Measurements from ENCODE around the gene PARM1.
A peak's percentile ranks its signal among the peaks of the same experiment; 100 is the strongest.

PARM1 gene

DNA sequence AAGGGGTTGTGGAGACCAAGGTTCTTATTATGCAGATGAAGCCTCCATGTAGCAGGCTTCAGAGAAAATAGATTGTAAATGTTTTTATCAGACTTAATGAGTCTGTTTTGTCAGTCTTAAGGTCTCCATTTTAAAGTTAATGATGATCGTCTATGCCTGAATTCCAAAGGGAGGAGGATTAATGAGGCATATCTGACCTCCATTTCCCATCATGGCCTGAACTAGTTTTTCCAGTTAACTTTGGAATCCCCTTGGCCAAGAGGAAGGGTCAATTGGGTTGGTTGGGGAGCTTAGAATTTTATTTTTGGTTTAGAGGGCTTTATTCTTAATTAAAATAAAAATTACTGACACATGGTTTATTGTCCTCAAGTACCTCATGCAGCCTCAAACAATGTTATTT, 6.9 kb upstream of the PARM1 start:
- TF ChIP-seq, protein P1, sequence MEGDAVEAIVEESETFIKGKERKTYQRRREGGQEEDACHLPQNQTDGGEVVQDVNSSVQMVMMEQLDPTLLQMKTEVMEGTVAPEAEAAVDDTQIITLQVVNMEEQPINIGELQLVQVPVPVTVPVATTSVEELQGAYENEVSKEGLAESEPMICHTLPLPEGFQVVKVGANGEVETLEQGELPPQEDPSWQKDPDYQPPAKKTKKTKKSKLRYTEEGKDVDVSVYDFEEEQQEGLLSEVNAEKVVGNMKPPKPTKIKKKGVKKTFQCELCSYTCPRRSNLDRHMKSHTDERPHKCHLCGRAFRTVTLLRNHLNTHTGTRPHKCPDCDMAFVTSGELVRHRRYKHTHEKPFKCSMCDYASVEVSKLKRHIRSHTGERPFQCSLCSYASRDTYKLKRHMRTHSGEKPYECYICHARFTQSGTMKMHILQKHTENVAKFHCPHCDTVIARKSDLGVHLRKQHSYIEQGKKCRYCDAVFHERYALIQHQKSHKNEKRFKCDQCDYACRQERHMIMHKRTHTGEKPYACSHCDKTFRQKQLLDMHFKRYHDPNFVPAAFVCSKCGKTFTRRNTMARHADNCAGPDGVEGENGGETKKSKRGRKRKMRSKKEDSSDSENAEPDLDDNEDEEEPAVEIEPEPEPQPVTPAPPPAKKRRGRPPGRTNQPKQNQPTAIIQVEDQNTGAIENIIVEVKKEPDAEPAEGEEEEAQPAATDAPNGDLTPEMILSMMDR (IDR thresholded peaks at IDR 0.05; ENCODE audit: low read depth, low read length, missing control alignments), result no peak
- DNase-seq (ENCODE audit: extremely low read depth, low read depth), result no peak
- H3K4me3 ChIP-seq (replicated peaks; ENCODE audit: low read depth, low read length), result no peak overlapping the region

DNA sequence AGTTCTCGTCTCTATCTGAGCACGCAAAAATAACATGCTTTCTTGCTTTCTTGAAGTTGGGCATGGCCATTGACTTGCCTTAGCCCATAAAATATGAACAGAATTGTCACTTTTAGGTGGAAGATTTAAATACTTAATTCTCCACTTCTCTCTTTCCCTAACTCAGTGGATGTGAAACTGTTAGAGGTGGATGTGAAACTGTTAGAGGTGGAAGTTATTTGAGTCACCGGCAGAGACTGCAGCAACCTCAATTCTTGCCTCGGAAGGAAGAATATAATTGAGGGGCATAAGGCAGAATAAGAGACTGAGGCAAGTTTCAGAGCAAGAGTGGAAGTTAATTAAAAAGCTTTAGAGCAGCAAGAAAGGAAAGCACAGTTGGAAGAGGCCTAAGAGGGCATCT, 2.8 kb upstream of the PARM1 start:
- H3K4me3 ChIP-seq (replicated peaks; ENCODE audit: low read depth, low read length), result no peak overlapping the region
- DNase-seq (ENCODE audit: extremely low read depth, low read depth), result no peak
- TF ChIP-seq, protein P1 (IDR thresholded peaks at IDR 0.05; ENCODE audit: low read depth, low read length, missing control alignments), result no peak

DNA sequence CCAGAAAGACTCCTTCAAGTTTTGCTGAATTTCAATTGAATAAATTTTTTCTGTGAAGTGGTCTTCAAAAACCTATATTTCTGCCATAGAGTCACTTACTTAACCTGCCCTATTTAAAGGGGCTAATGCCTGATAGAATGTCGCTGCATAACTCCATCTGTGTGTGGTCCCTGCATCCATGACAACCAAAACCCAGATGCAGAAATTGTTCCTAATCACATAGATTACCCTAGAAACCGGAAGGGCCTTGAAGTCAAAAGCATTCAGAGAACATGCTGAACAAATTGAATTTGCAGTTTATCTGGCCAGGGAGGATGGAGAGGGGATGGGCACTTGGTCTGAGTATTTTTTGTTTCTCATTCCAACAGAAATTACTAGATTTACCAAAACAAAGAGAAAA, 1.5 kb upstream of the PARM1 start:
- H3K4me3 ChIP-seq (replicated peaks; ENCODE audit: low read depth, low read length), result no peak overlapping the region
- TF ChIP-seq, protein P1 (IDR thresholded peaks at IDR 0.05; ENCODE audit: low read depth, low read length, missing control alignments), result no peak
- DNase-seq (ENCODE audit: extremely low read depth, low read depth), result no peak

DNA sequence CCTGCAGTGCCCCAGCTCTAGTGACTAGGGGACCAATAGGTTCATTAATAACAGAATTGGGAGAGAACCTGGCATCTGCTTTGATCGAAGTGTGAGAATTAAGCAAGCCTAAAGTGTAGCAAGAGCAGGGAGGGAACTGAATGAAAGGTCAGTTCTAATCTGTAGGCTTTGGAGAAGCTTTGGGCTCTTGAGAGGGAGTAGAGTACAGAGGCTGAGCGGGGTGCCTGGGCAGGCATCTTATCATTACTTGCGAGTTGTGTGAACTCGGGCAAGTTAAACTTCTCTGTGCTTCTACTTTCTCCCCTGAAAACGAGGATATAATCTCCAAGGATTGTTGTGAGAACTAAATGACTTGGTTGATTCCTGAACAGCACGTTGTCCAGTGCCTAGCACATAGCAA, 906 bp upstream of the PARM1 start:
- H3K4me3 ChIP-seq (replicated peaks; ENCODE audit: low read depth, low read length), result no peak overlapping the region
- DNase-seq (ENCODE audit: extremely low read depth, low read depth), result no peak
- TF ChIP-seq, protein P1 (IDR thresholded peaks at IDR 0.05; ENCODE audit: low read depth, low read length, missing control alignments), result no peak

DNA sequence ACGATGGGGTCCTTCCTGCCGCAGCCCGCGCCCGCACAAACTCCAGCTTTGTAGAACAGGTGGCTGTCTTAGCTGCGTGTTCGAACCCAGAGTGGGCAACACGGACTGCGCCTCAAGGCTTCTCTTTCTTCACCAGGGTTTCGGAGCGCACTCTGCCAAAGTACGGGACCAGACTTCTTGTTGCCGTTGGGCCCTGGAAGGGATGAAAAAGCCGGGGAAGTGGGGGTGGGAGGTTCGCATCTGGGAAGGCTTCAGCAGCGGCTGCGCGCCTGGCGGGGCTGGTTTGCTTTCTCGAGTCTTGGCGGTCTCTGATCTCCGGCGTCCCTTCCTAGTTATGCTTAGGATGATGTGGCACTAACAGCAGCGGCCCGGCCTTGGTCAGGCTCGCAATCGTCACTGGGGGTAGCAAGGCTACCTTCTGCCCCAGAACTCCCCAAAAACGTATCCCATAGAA, 673 bp downstream of the PARM1 start:
- DNase-seq (ENCODE audit: extremely low read depth, low read depth), result no peak
- H3K4me3 ChIP-seq (replicated peaks; ENCODE audit: low read depth, low read length), result peak overlapping the region; percentile 17; the same call in 1 of the 2 replicates
- TF ChIP-seq, protein P1 (IDR thresholded peaks at IDR 0.05; ENCODE audit: low read depth, low read length, missing control alignments), result no peak

DNA sequence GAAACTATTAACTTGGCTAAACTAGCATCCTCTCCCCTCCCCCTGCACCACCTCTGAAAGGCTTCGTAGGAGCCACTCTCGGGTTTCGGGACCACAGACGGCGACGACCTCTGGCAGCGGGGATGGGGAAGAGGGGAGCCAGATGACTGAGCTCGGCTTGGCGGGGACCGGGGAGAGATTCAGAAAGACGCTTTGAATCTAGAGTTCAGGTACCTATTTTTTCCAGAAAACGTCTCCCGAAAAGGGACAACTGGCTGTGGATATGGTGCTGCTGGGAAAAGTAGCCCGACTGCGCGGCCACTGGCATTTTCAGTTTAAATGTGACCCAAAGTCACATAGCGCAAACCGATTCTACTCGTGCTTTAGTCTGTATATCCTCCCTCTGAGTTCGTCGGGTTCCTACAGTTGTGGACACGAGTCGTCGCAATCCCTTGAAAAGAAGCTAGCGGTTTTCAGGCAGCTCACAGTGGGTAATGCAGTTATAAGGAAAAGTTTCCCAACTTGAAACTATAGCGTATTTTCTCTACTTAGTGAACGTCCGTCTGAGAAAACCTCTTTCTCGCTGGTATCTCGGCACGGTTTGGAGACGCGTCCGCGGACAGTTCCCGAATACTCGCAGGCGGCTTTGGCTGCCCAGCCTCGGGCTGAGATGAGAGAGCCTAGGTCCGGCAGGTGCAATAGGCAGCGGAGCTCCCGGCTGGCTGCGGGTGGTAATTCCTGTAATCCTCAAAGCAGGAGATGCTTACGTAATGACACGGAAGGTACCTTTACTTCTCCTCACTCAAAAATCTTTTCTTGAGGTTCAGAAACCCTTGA, 1.3 kb downstream of the PARM1 start:
- DNase-seq (ENCODE audit: extremely low read depth, low read depth), result no peak
- TF ChIP-seq, protein P1 (IDR thresholded peaks at IDR 0.05; ENCODE audit: low read depth, low read length, missing control alignments), result no peak
- no peak overlapping the region for H3K4me3 ChIP-seq (replicated peaks; ENCODE audit: low read depth, low read length)
